SU-DHL-6 (cell line): Measurements from ENCODE around the gene CTSG.

Experiments used
- H2AFZ ChIP-seq: fragments of 200-600 bp; sonication (generic); 2 replicates; pipeline ENCODE4 v1.6.1; 2014; ENCODE audit warnings: low read depth, mild to moderate bottlenecking, moderate library complexity, mixed read lengths, antibody characterized with exemption, low read length; ENCODE audit not compliant: severe bottlenecking
- H3F3A ChIP-seq: fragments of 200-600 bp; shearing (Covaris generic); 2 replicates; pipeline ENCODE4 v1.6.0; 2016; ENCODE audit warnings: antibody characterized with exemption, mild to moderate bottlenecking; ENCODE audit not compliant: insufficient read depth
- H3K27ac ChIP-seq: fragments of 200-600 bp; sonication (generic); 2 replicates; pipeline ENCODE4 v1.5.1; 2016; ENCODE audit warnings: low read depth, mild to moderate bottlenecking, low read length, moderate library complexity, mixed read lengths
- H3K27me3 ChIP-seq: fragments of 200-600 bp; sonication (generic), shearing (Covaris generic); 2 replicates; pipeline ENCODE4 v1.6.0; 2014; ENCODE audit warnings: mild to moderate bottlenecking, low read length
- H3K36me3 ChIP-seq: fragments of 200-600 bp; sonication (generic); 2 replicates; pipeline ENCODE4 v1.6.1; 2014; ENCODE audit warnings: mild to moderate bottlenecking, low read length, mixed read lengths
- H3K4me2 ChIP-seq: fragments of 300-600, 200-600 bp; shearing (Covaris generic), sonication (generic); 2 replicates; pipeline ENCODE4 v1.6.0; 2014; ENCODE audit warnings: low read length, low read depth, mild to moderate bottlenecking; ENCODE audit not compliant: poor library complexity, severe bottlenecking
- H3K4me3 ChIP-seq: fragments of 200-600 bp; sonication (generic); 2 replicates; pipeline ENCODE4 v1.5.1; 2014; ENCODE audit warnings: antibody characterized with exemption, low read length, mild to moderate bottlenecking, mixed read lengths; ENCODE audit not compliant: insufficient read depth, poor library complexity, severe bottlenecking
- H3K79me2 ChIP-seq: fragments of 200-600 bp; sonication (generic); 2 replicates; pipeline ENCODE4 v1.6.1; 2014; ENCODE audit warnings: mild to moderate bottlenecking, low read length, moderate library complexity; ENCODE audit not compliant: insufficient read depth
- H3K9ac ChIP-seq: fragments of 200-600 bp; sonication (generic); 2 replicates; pipeline ENCODE4 v1.7.0; 2014; ENCODE audit warnings: mild to moderate bottlenecking, low read length
- H3K9me2 ChIP-seq: fragments of 200-600 bp; sonication (generic); replicated peaks from 2 replicates; pipeline ENCODE4 v1.6.1; 2014; ENCODE audit warnings: low read length; ENCODE audit not compliant: insufficient read depth
- H3K9me3 ChIP-seq: fragments of 200-600 bp; sonication (generic); 2 replicates; pipeline ENCODE4 v1.6.1; 2014; ENCODE audit warnings: low read length, mixed read lengths; ENCODE audit not compliant: insufficient read depth
- H4K20me1 ChIP-seq: fragments of 200-600 bp; sonication (generic); 2 replicates; pipeline ENCODE4 v1.6.1; 2014; ENCODE audit warnings: low read depth, mild to moderate bottlenecking, antibody characterized with exemption, low read length, moderate library complexity, mixed read lengths
- EZH2phosphoT487 ChIP-seq: fragments of 200-600 bp; sonication (generic), shearing (Covaris generic); conservative IDR thresholded peaks from 2 replicates; pipeline ENCODE4 v1.6.1; 2018; ENCODE audit warnings: mild to moderate bottlenecking, antibody characterized with exemption, low read length, moderate library complexity, mixed read lengths
- TF ChIP-seq, protein P1 (sequence below): fragments of 200-600 bp; sonication (generic); IDR thresholded peaks from one replicate; pipeline ENCODE4 v1.5.1; 2017; ENCODE audit warnings: antibody characterized with exemption, mild to moderate bottlenecking, low read length, moderate library complexity; ENCODE audit not compliant: insufficient read depth, poor library complexity, severe bottlenecking

The CTSG gene

GRCh38 chr14:24607081-24607480 lies 31.0 kb upstream of the CTSG start:
- Histone ChIP-seq H3F3A (no peaks in the 10 kb centered on the region), H3K4me2 (no peak overlapping the region), H3K9me3 (no peaks in the 10 kb centered on the region), H3K36me3 (no peaks in the 10 kb centered on the region), H4K20me1 (no peaks in the 10 kb centered on the region), H3K79me2 (no peaks in the 10 kb centered on the region), H3K9ac (no peak overlapping the region), H3K27me3 (no peaks in the 10 kb centered on the region), H3K9me2 (no peaks in the 10 kb centered on the region), H3K4me3 (no peak overlapping the region), H3K27ac (no peak overlapping the region), H2AFZ (no peak overlapping the region)
- TF ChIP-seq EZH2phosphoT487, result no peak
- TF ChIP-seq, protein P1, sequence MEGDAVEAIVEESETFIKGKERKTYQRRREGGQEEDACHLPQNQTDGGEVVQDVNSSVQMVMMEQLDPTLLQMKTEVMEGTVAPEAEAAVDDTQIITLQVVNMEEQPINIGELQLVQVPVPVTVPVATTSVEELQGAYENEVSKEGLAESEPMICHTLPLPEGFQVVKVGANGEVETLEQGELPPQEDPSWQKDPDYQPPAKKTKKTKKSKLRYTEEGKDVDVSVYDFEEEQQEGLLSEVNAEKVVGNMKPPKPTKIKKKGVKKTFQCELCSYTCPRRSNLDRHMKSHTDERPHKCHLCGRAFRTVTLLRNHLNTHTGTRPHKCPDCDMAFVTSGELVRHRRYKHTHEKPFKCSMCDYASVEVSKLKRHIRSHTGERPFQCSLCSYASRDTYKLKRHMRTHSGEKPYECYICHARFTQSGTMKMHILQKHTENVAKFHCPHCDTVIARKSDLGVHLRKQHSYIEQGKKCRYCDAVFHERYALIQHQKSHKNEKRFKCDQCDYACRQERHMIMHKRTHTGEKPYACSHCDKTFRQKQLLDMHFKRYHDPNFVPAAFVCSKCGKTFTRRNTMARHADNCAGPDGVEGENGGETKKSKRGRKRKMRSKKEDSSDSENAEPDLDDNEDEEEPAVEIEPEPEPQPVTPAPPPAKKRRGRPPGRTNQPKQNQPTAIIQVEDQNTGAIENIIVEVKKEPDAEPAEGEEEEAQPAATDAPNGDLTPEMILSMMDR, result no peak

DNA sequence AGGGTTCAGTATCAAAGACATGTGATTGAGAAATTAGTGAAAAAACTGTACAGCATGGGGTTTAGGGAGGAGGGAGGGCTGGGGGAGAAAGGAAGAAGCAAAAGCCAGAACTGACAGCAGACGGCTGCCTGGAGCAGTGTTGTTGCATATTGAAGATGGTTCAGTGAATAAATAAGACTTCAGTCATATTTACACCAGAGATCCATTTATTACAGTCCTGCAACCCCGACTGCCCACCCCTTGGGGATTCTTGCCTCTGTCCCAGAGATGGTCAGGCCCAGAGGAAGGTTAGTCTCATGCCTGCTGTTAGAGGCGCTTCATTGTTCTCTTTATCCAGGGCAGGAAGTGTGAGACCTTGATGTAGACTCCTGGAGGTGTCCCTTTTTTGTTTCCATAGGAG lies 30.2 kb upstream of the CTSG start:
- H3K4me3 ChIP-seq, result no peak overlapping the region
- no peaks in the 10 kb centered on the region for H3K79me2 ChIP-seq
- H3K9me2 ChIP-seq, result no peaks in the 10 kb centered on the region
- H3K9ac ChIP-seq, result no peak overlapping the region
- H2AFZ ChIP-seq, result no peak overlapping the region
- no peaks in the 10 kb centered on the region for H4K20me1 ChIP-seq
- no peak overlapping the region for H3K27ac ChIP-seq
- H3K27me3 ChIP-seq, result no peaks in the 10 kb centered on the region
- H3F3A ChIP-seq, result no peaks in the 10 kb centered on the region
- H3K9me3 ChIP-seq, result no peaks in the 10 kb centered on the region
- H3K4me2 ChIP-seq, result no peak overlapping the region
- H3K36me3 ChIP-seq, result no peaks in the 10 kb centered on the region
- TF ChIP-seq, protein P1, result no peak
- TF ChIP-seq EZH2phosphoT487, result no peak

DNA sequence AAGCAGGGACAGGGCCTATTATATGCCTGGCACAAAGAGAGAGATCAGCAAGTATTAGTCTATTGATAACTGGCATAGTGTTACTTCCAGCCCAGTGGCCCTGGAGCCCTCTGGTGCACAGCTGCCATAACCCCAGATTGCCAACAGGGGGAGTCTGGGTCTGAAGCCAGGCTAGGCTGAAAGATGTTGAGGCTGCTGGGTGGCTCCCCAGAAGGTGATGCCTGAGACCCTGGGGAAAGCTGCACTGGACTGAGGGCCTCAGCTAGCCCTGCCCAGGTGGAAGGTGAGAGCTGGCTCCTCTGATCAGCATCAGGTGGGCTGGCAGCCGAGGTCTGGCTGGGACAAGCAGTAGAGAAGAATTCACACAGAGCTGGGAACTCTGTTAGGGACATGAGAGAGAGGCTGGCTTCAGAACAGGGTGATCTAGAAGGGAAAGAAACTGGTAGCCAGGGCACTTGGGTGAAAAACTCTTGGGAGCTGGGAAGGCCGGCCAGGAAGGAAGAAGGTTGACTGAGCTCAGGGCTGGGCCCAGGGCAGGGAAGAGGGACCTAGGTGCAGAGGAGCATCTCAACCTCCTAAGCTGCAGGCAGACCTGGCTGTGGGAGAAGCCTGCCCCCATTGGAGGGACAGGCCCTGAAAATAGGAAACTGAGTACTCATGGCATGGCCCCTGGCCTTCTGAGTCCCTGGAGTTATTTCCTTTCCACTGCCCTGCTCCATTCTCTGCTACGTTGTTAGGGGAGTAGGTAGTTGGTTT lies 29.6 kb upstream of the CTSG start:
- no peaks in the 10 kb centered on the region for H3F3A ChIP-seq
- no peak overlapping the region for H2AFZ ChIP-seq
- no peak overlapping the region for H3K4me3 ChIP-seq
- TF ChIP-seq, protein P1, result peak; percentile 87
- no peak for TF ChIP-seq EZH2phosphoT487
- H3K9me3 ChIP-seq, result no peaks in the 10 kb centered on the region
- H3K9me2 ChIP-seq, result no peaks in the 10 kb centered on the region
- H3K9ac ChIP-seq, result no peak overlapping the region
- H4K20me1 ChIP-seq, result no peaks in the 10 kb centered on the region
- H3K27me3 ChIP-seq, result no peaks in the 10 kb centered on the region
- H3K27ac ChIP-seq, result no peak overlapping the region
- H3K4me2 ChIP-seq, result no peak overlapping the region
- H3K79me2 ChIP-seq, result no peaks in the 10 kb centered on the region
- H3K36me3 ChIP-seq, result no peaks in the 10 kb centered on the region
